B cell (primary cell): ENCODE measurements around the gene STRIP1.

Experiments used
- EZH2 ChIP-seq: IDR thresholded peaks from 2 replicates; pipeline ENCODE4 v1.6.1; 2012; ENCODE audit warnings: borderline replicate concordance, low read depth, mild to moderate bottlenecking, moderate library complexity, low read length; ENCODE audit not compliant: insufficient read depth, poor library complexity, severe bottlenecking
- TF ChIP-seq, protein P1 (sequence below): fragments of 200-600 bp; IDR thresholded peaks from one replicate; pipeline ENCODE4 v1.8.0; 2022; ENCODE audit warnings: antibody characterized with exemption, mild to moderate bottlenecking

- TF ChIP-seq, protein P1, sequence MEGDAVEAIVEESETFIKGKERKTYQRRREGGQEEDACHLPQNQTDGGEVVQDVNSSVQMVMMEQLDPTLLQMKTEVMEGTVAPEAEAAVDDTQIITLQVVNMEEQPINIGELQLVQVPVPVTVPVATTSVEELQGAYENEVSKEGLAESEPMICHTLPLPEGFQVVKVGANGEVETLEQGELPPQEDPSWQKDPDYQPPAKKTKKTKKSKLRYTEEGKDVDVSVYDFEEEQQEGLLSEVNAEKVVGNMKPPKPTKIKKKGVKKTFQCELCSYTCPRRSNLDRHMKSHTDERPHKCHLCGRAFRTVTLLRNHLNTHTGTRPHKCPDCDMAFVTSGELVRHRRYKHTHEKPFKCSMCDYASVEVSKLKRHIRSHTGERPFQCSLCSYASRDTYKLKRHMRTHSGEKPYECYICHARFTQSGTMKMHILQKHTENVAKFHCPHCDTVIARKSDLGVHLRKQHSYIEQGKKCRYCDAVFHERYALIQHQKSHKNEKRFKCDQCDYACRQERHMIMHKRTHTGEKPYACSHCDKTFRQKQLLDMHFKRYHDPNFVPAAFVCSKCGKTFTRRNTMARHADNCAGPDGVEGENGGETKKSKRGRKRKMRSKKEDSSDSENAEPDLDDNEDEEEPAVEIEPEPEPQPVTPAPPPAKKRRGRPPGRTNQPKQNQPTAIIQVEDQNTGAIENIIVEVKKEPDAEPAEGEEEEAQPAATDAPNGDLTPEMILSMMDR = no peak
- TF ChIP-seq EZH2 = no peak
These were observed 39.8 kb upstream of the STRIP1 start for GRCh38 chr1:109994654-109995053.
